ENCODE data around the gene RBM38. TPM values are rescaled to one million over a fixed set of nuclear protein-coding genes. Genes with fewer than 3 reads are reported as not detected.

The RBM38 gene
- total and polyA plus RNA-seq, 9 of the 15 experiments (the other 6 are each of a cell fraction or from before 2014, with no cell fraction given), result 0.28 to 82.4 (median 33.2) TPM

DNA sequence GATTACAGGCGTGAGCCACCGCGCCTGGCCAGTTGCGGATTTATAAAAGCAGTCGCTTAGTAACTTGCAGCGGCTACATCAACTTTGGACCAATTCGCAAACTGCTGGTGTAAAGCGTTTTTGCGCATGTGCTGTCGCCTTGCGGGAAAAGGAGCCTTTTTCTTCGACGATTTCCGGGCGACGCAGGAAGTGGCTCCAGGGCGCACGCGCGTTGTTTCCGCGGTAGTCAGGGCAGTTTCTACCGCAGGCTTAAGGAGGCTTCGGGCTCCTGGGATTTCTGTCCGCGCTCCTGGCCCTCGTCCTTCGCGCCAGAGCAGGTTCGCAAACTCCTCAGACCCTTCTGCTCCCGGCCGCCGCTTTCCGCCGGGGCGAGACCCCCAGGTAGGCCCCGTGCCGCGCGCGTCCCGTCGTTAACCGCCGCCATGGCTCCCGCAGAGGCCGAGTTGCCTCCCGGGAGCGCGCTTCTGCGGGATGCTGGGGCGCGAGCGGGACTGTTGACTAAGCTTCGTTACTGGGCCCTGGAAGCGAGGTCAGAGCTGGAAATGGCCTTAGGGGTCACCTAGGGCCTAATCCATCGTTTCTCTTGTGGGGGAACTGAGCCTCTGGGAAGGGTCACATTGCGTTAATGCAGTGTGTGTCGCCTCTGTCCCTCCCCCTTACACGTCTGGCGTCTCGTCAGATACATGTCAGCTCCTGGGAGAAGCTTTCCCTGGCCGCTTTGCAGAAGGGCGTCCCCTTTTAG, 40.0 kb upstream of the RBM38 start, which contains the start of gene RAE1 (continued):
- TF ChIP-seq, protein P1, sequence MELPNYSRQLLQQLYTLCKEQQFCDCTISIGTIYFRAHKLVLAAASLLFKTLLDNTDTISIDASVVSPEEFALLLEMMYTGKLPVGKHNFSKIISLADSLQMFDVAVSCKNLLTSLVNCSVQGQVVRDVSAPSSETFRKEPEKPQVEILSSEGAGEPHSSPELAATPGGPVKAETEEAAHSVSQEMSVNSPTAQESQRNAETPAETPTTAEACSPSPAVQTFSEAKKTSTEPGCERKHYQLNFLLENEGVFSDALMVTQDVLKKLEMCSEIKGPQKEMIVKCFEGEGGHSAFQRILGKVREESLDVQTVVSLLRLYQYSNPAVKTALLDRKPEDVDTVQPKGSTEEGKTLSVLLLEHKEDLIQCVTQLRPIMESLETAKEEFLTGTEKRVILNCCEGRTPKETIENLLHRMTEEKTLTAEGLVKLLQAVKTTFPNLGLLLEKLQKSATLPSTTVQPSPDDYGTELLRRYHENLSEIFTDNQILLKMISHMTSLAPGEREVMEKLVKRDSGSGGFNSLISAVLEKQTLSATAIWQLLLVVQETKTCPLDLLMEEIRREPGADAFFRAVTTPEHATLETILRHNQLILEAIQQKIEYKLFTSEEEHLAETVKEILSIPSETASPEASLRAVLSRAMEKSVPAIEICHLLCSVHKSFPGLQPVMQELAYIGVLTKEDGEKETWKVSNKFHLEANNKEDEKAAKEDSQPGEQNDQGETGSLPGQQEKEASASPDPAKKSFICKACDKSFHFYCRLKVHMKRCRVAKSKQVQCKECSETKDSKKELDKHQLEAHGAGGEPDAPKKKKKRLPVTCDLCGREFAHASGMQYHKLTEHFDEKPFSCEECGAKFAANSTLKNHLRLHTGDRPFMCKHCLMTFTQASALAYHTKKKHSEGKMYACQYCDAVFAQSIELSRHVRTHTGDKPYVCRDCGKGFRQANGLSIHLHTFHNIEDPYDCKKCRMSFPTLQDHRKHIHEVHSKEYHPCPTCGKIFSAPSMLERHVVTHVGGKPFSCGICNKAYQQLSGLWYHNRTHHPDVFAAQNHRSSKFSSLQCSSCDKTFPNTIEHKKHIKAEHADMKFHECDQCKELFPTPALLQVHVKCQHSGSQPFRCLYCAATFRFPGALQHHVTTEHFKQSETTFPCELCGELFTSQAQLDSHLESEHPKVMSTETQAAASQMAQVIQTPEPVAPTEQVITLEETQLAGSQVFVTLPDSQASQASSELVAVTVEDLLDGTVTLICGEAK (IDR thresholded peaks at IDR 0.05), result peak; percentile 94
- TF ChIP-seq, protein P1 (CRISPR knock-in tag; IDR thresholded peaks at IDR 0.05), result no peak
- TF ChIP-seq, protein P2, sequence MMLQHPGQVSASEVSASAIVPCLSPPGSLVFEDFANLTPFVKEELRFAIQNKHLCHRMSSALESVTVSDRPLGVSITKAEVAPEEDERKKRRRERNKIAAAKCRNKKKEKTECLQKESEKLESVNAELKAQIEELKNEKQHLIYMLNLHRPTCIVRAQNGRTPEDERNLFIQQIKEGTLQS (IDR thresholded peaks at IDR 0.05), result no peak
- TF ChIP-seq, protein P2 (CRISPR knock-in tag; conservative IDR thresholded peaks at IDR 0.05), result 0 out of 2 replicates have a peak, but pooled peaks have one; percentile 33
- TF ChIP-seq MAZ (CRISPR knock-in tag; conservative IDR thresholded peaks at IDR 0.05 in 1 of 2, IDR thresholded peaks at IDR 0.05 in 1 of 2) (peak; percentile 27 to 59; a peak in 1 of 4 replicates), TCF3 (CRISPR knock-in tag; IDR thresholded peaks at IDR 0.05) (no peak), MED1 (CRISPR knock-in tag; IDR thresholded peaks at IDR 0.05; ENCODE audit: borderline replicate concordance) (no peak), ZSCAN29 (IDR thresholded peaks at IDR 0.05) (no peak), BRD9 (IDR thresholded peaks at IDR 0.05; ENCODE audit: low read depth, partially characterized antibody) (no peak), ZNF695 (CRISPR knock-in tag; IDR thresholded peaks at IDR 0.05) (no peak), SRF (CRISPR knock-in tag; IDR thresholded peaks at IDR 0.05) (peak in 1 of 2 experiments; percentile 44; a peak in 1 of 4 replicates), ELF1 (tag; IDR thresholded peaks at IDR 0.05) (peak; percentile 64; the same call in 1 of the 2 replicates)
- TF ChIP-seq, protein P3, sequence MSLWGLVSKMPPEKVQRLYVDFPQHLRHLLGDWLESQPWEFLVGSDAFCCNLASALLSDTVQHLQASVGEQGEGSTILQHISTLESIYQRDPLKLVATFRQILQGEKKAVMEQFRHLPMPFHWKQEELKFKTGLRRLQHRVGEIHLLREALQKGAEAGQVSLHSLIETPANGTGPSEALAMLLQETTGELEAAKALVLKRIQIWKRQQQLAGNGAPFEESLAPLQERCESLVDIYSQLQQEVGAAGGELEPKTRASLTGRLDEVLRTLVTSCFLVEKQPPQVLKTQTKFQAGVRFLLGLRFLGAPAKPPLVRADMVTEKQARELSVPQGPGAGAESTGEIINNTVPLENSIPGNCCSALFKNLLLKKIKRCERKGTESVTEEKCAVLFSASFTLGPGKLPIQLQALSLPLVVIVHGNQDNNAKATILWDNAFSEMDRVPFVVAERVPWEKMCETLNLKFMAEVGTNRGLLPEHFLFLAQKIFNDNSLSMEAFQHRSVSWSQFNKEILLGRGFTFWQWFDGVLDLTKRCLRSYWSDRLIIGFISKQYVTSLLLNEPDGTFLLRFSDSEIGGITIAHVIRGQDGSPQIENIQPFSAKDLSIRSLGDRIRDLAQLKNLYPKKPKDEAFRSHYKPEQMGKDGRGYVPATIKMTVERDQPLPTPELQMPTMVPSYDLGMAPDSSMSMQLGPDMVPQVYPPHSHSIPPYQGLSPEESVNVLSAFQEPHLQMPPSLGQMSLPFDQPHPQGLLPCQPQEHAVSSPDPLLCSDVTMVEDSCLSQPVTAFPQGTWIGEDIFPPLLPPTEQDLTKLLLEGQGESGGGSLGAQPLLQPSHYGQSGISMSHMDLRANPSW (CRISPR knock-in tag; IDR thresholded peaks at IDR 0.05), result peak; percentile 27; the same call in 1 of the 2 replicates
